Measurements from ENCODE around the gene CENPT. TPM values are rescaled to one million over a fixed set of nuclear protein-coding genes. Genes with fewer than 3 reads are reported as not detected.

The CENPT gene
- polyA plus RNA-seq, 1 donor from 2014 or later: 13.4 TPM

DNA sequence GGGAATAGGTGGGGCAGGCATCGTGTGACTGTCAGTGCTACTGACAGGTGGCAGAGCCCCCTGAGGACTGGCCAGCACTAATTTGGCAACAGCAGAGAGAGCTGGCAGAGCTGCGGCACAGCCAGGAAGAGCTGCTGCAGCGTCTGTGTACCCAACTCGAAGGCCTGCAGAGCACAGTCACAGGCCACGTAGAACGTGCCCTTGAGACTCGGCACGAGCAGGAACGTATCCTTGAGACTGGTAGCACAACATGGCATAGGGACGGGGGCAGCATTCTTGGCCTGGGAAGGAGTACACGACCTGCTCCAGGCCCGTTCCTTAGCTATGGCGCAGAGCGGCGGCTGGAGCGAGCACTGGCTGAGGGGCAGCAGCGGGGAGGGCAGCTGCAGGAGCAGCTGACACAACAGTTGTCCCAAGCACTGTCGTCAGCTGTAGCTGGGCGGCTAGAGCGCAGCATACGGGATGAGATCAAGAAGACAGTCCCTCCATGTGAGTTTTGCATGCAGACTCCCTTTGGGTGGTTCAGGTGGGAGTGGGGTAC lies 34.2 kb upstream of the CENPT start:
- Mint-ChIP-seq H3K27me3 (no peaks in the 10 kb centered on the region), H3K36me3 (peaks cover 5% of the 10 kb centered on the region), H3K9me3 (no peaks in the 10 kb centered on the region), H3K27ac (no peak overlapping the region), H3K4me3 (no peak overlapping the region), H3K4me1 (no peaks in the 10 kb centered on the region)

DNA sequence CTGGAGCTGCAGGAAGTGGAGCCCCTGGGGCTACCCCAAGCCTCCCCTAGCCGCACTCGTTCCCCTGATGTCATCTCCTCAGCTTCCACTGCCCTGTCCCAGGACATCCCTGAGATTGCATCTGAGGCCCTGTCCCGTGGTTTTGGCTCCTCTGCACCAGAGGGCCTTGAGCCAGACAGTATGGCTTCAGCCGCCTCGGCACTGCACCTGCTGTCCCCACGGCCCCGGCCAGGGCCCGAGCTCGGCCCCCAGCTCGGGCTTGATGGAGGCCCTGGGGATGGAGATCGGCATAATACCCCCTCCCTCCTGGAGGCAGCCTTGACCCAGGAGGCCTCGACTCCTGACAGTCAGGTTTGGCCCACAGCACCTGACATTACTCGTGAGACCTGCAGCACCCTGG lies 33.1 kb upstream of the CENPT start:
- peaks cover 0 to 1% (median 0%) of the 10 kb centered on the region in 3 donors for H3K4me1 Mint-ChIP-seq
- H3K36me3 Mint-ChIP-seq: peaks cover 5% of the 10 kb centered on the region
- H3K27ac Mint-ChIP-seq: no peak overlapping the region
- no peak overlapping the region for H3K4me3 Mint-ChIP-seq
- H3K9me3 Mint-ChIP-seq: no peaks in the 10 kb centered on the region
- H3K27me3 Mint-ChIP-seq: no peaks in the 10 kb centered on the region

DNA sequence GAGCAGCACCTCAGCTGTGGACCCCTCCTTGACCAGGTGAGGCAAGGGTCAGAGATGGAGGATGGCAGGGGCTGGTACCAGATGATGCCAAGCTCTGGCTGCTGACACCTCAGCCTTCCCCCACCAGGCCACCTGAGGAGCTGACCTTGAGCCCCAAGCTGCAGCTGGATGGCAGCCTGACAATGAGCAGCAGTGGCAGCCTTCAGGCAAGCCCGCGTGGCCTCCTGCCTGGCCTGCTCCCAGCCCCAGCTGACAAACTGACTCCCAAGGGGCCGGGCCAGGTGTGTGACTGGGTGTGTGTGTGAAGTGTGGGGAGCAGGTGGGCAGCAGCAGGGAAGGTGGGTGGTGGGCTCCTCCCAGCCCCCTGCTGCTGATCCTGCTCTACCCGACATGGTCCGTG lies 32.4 kb upstream of the CENPT start:
- Mint-ChIP-seq H3K4me3 (no peak overlapping the region), H3K9me3 (no peaks in the 10 kb centered on the region), H3K27me3 (no peaks in the 10 kb centered on the region), H3K36me3 (peaks cover 5% of the 10 kb centered on the region), H3K27ac (no peak overlapping the region), H3K4me1 (peaks cover 4 to 7% (median 6%) of the 10 kb centered on the region in 3 donors)

DNA sequence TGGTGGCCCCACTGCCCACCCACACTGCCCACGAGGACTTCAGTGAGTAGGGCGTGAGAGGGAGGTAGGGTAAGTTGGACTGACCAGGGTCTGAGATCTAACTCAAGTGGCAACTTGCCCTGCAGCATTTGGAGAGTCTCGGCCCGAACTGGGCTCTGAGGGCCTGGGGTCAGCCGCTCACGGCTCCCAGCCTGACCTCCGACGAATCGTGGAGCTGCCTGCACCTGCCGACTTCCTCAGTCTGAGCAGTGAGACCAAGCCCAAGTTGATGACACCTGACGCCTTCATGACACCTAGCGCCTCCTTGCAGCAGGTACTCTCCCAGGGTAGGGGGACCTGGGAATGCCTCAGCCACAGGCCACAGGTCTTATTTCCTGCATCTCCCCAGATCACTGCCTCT lies 32.0 kb upstream of the CENPT start:
- H3K4me1 Mint-ChIP-seq: peaks cover 8 to 10% (median 8%) of the 10 kb centered on the region in 3 donors
- H3K4me3 Mint-ChIP-seq: peak overlapping the region in 1 of 4 donors; percentile 48
- peaks cover 5% of the 10 kb centered on the region for H3K36me3 Mint-ChIP-seq
- no peak overlapping the region for H3K27ac Mint-ChIP-seq
- H3K27me3 Mint-ChIP-seq: no peaks in the 10 kb centered on the region
- H3K9me3 Mint-ChIP-seq: no peaks in the 10 kb centered on the region

DNA sequence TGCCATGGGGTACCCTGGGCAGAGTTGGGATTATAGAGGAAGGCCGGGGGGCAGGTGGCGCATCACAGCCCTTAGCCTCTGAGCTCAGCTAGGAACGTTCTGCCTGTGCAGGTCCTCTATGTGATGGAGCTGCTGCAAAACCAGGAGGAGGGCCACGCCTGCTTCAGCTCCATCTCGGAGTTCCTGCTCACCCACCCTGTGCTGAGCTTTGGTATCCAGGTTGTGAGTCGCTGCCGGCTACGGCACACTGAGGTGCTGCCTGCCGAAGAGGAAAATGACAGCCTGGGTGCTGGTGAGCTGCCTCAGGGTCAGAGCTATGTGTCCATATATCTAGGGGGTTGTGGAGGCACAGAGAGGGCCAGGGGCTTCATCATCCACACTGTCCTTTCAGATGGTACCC lies 31.4 kb upstream of the CENPT start:
- no peaks in the 10 kb centered on the region for H3K9me3 Mint-ChIP-seq
- peaks cover 12 to 16% (median 14%) of the 10 kb centered on the region in 3 donors for H3K4me1 Mint-ChIP-seq
- H3K27ac Mint-ChIP-seq: no peak overlapping the region
- H3K27me3 Mint-ChIP-seq: no peaks in the 10 kb centered on the region
- H3K36me3 Mint-ChIP-seq: peaks cover 5% of the 10 kb centered on the region
- H3K4me3 Mint-ChIP-seq: peak overlapping the region in 1 of 4 donors; percentile 48

DNA sequence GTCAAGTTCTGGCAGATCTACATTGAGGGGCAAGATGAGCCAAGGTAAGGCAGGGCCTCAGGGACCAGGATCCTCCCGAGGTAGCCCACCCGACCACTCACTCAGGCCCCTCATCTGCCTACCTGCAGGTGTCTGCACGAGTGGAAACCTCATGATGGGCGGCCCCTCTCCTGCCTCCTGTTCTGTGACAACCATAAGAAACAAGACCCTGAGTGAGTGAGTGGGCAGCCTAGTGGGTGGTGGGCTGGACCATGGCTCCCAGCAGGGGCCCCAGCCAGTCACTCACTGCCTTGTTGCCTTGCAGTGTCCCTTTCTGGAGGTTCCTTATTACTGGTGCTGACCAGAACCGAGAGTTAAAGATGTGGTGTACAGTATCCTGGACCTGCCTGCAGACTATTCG lies 30.7 kb upstream of the CENPT start:
- Mint-ChIP-seq H3K36me3 (peaks cover 5% of the 10 kb centered on the region), H3K4me3 (peak overlapping the region in 1 of 4 donors; percentile 41), H3K9me3 (no peaks in the 10 kb centered on the region), H3K27ac (no peak overlapping the region), H3K4me1 (peaks cover 16 to 19% (median 16%) of the 10 kb centered on the region in 3 donors), H3K27me3 (no peaks in the 10 kb centered on the region)

DNA sequence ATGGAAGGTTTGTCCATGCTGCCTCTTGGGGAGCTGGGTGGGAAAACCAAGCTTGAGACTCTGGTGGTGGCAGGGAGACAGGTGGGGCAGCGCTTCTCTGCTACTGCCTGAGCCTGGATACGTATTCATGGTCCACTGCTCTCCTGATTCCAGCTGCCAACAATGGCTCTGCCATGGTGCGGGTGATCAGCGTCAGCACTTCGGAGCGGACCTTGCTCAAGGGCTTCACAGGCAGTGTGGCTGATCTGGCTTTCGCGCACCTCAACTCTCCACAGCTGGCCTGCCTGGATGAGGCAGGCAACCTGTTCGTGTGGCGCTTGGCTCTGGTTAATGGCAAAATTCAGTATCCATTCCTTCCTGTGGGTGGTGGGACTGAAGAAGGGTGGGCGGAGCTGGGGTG lies 29.6 kb upstream of the CENPT start:
- Mint-ChIP-seq H3K36me3 (peaks cover 4% of the 10 kb centered on the region), H3K27me3 (no peaks in the 10 kb centered on the region), H3K9me3 (no peaks in the 10 kb centered on the region), H3K4me1 (peaks cover 18 to 24% (median 23%) of the 10 kb centered on the region in 3 donors), H3K4me3 (peak overlapping the region in 1 of 4 donors; percentile 63), H3K27ac (no peak overlapping the region)

DNA sequence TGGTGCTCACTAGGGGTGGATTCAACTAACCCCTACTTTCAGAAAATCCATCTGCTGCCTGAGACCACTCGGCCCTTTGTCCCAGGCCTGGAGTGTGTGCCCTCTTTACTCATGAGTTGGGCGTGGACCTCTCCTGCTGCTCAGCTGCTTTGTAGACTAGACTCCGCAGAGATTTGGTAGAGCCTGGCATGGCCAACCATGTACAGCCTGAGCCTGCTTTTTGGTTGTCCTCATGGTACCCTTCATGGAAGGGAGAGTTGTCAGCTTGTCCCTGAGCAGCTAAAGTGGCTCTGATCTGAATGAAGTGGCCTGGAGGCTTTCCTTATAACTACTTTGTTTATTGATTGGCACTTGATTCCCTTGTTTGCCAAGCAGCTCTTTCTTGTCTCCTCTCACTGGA lies 26.9 kb upstream of the CENPT start:
- H3K4me1 Mint-ChIP-seq: peaks cover 18 to 24% (median 23%) of the 10 kb centered on the region in 3 donors
- no peaks in the 10 kb centered on the region for H3K27me3 Mint-ChIP-seq
- peak overlapping the region in 1 of 3 donors; percentile 83 for H3K27ac Mint-ChIP-seq
- no peaks in the 10 kb centered on the region for H3K9me3 Mint-ChIP-seq
- peaks cover 1% of the 10 kb centered on the region for H3K36me3 Mint-ChIP-seq
- H3K4me3 Mint-ChIP-seq: peak overlapping the region; percentile 88 to 96 (median 92)

DNA sequence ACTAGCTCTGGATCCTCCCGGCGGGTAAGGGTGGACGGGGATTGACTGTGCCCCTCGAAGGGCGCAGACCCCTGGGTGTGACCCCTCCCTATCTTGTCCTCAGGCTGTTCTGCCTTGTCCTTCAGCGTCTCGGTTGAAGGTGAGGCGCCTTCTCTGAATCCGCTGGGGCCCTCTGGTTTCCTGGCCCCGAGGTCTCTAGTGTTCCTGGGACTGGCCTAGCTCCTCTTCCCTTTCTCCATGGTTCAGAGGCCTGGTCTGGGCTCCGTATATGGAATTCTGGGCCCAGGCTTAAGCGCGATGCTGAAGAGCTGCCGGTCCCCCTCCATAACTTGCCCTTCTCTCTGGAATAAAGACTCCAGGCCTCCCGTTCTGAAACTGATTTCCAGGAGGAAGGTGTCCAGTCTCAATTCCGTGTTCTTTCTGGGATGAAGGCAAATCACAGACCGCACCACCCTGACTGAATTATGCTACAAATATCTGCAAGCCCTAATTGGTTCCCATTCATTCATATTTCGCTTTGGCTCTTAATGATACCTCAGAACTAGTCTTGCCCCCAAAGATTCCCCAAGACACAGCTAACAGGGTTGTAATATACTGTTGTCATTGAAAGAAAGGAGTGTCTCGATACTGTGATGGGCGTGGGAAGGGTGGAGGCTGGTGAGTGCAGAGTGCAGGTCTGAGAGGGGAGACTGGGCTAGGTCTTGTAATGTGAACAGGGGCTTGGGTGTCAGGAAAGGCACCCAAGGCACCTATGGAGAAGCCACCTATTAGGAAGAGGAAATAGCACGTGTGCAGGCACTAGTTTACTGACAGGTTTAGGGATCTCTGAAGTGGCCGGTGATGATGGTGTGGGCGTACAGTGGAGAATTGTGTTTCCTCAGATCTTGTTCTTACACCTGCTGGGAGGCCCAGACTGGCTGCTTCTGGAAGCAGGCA lies 26.2 kb upstream of the CENPT start:
- H3K4me1 Mint-ChIP-seq: peaks cover 18 to 24% (median 23%) of the 10 kb centered on the region in 3 donors
- peak overlapping the region; percentile 18 to 85 (median 83) for H3K27ac Mint-ChIP-seq
- H3K27me3 Mint-ChIP-seq: no peaks in the 10 kb centered on the region
- peak overlapping the region; percentile 88 to 96 (median 92) for H3K4me3 Mint-ChIP-seq
- no peaks in the 10 kb centered on the region for H3K9me3 Mint-ChIP-seq
- H3K36me3 Mint-ChIP-seq: peaks cover 1% of the 10 kb centered on the region

DNA sequence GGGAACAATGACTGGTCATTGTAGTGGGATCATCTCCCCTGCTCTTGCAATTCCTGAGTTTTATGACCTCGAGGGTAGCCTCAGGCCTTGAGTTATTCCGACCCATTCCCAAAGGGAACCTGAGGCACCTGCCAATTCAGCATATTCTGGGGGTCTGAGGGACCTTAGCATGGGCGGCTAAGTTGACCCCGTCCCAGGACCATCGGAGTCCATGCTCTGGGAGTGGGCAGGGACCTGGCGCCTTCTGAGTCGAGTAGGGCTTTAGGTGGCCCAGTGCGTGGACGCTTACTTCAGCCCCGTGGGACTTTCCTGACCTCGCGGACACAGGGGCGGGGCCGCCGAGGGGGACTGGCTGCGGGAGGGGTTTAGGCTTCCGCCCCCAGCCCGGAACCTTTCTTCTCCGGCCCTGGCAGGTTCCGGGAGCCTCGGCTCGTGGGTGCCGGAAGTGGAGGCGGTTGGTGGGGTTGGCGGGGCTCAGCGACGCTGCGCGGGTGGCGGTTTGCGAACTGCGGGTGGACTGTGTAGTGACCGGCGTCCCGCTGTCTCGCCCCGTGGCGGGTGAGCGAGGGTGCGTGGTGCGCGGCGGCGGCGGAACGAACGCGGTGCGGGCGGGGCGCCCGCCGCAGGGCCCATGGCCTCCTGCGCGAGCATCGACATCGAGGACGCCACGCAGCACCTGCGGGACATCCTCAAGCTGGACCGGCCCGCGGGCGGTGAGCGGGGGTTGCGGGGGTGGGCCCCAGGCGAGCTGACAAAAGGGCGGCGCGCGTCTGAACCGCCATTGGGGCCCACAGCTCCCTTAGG lies 25.3 kb upstream of the CENPT start, which contains the start of gene EDC4:
TSS of gene EDC4 (plus strand) at position 422 of the 804 bp plus-strand sequence. CDS start at position 632, 210 bp downstream.
- Mint-ChIP-seq H3K4me1 (peaks cover 18 to 24% (median 23%) of the 10 kb centered on the region in 3 donors), H3K27ac (peak within 1 kb of the TSS; percentile 83 to 92 (median 86)), H3K4me3 (peak within 1 kb of the TSS; percentile 88 to 96 (median 92)), H3K9me3 (no peaks in the 10 kb centered on the region), H3K36me3 (peaks cover 1% of the 10 kb centered on the region), H3K27me3 (no peaks in the 10 kb centered on the region)

DNA sequence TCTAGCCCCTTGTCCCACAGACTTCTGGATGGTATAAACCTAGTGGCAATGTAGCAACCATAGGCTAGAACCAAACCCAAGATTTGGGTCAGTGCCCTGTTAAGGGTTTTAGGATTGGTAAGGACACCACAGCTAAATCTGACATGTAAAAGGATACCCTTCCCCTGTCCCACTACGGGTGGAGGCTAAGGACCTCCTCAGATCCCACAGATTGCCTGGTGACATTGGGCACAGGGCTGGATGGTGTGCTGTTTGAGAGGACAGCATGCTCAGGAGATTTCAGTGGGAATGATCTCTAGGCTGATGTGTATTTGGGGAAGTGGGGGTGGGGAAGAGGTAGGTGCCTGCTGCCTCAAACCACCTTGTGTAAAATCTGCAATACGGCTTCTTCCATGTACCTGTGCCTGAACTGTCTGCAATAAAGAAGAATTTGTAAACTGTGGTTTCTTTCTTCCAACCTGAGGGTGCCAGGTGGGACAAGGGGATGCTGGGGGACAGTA lies 24.7 kb upstream of the CENPT start:
- peak overlapping the region; percentile 78 to 92 (median 86) for H3K27ac Mint-ChIP-seq
- peaks cover 18 to 24% (median 23%) of the 10 kb centered on the region in 3 donors for H3K4me1 Mint-ChIP-seq
- peak overlapping the region; percentile 88 to 96 (median 90) for H3K4me3 Mint-ChIP-seq
- no peaks in the 10 kb centered on the region for H3K27me3 Mint-ChIP-seq
- no peaks in the 10 kb centered on the region for H3K9me3 Mint-ChIP-seq
- no peaks in the 10 kb centered on the region for H3K36me3 Mint-ChIP-seq

DNA sequence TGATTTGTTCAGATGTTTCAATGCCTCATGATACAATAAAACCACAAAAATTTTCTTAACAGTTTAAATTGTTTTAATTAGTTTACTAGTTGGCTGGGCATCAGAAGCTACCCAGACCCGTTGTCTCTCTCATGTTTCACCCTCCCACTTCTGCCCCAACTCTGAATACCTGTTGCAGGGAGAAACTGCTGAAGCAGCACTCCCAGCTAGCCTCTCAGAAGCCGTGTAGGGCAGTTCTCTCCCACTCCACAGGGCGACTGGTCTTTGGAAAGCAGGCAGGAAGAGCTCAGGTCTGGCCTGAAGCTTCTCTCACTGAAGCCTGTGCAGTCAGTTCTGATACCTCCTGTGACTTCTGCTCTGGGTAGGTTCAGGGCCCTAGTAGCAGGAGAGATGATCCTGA lies 23.8 kb upstream of the CENPT start:
- no peaks in the 10 kb centered on the region for H3K27me3 Mint-ChIP-seq
- H3K36me3 Mint-ChIP-seq: no peaks in the 10 kb centered on the region
- H3K9me3 Mint-ChIP-seq: no peaks in the 10 kb centered on the region
- H3K27ac Mint-ChIP-seq: no peak overlapping the region
- H3K4me1 Mint-ChIP-seq: peaks cover 18 to 24% (median 23%) of the 10 kb centered on the region in 3 donors
- H3K4me3 Mint-ChIP-seq: peak overlapping the region in 2 of 4 donors; percentile 90 to 91

DNA sequence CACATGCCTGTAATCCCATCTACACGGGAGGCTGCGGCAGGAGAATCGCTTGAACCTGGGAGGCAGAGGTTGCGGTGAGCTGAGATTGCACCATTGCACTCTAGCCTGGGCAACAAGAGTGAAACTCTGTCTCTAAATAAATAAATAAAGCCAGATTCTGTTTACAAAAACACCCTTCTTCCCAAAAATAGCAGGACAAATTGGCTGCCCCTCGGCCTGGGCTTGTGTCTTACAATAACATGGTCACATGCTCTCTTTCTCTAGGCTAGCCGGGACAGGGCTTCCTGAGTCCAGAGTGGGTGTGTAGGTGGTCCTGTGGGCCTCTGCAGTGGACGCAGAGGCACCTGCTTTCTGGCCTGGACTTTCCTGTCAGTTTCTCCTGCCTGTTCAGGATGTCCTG lies 22.2 kb upstream of the CENPT start:
- peaks cover 12 to 16% (median 15%) of the 10 kb centered on the region in 3 donors for H3K4me1 Mint-ChIP-seq
- no peaks in the 10 kb centered on the region for H3K9me3 Mint-ChIP-seq
- no peaks in the 10 kb centered on the region for H3K36me3 Mint-ChIP-seq
- H3K27ac Mint-ChIP-seq: no peak overlapping the region
- H3K4me3 Mint-ChIP-seq: no peak overlapping the region
- no peaks in the 10 kb centered on the region for H3K27me3 Mint-ChIP-seq

DNA sequence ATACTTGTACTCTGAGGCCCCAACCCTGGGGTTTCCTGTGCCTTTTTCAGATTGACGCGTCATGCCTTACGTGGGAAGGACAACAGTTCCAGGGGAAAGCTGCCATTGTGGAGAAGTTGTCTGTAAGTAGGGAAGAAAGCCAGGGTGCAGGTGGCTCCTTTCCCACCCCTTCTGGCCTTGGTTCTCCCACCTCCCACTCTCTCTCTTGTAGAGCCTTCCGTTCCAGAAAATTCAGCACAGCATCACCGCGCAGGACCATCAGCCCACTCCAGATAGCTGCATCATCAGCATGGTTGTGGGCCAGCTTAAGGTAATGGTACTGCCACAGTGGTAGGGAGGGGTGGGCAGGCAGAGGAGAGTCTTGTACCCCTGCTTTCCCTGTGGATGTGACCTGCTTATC lies 20.8 kb upstream of the CENPT start:
- Mint-ChIP-seq H3K27me3 (no peaks in the 10 kb centered on the region), H3K4me1 (peaks cover 2 to 6% (median 5%) of the 10 kb centered on the region in 3 donors), H3K9me3 (no peaks in the 10 kb centered on the region), H3K27ac (no peak overlapping the region), H3K4me3 (no peak overlapping the region), H3K36me3 (no peaks in the 10 kb centered on the region)
